Pancreas (tissue), 10 donors: ENCODE measurements around the gene INPP5J. TPM values are rescaled to one million over a fixed set of nuclear protein-coding genes. Genes with fewer than 3 reads are reported as not detected.

Experiments used
- ATAC-seq, 4 donors: fragments of 200-7000 bp; cut with Tn5 transposase; one replicate each; pipeline versions ENCODE4 v1.8.0 to v1.9.1; 2020; ENCODE audit warnings: mild to moderate bottlenecking in 4 of 4, moderate library complexity in 4 of 4
- DNase-seq, 6 donors: peaks; one replicate each; pipeline ENCODE4 v3.0.0-alpha.2; 2020
- FAIRE-seq: peaks from 2 replicates; lab custom pipeline; 2012; peaks lifted over from hg19 to GRCh38; lab: Jason Lieb, UNC
- H3K27ac ChIP-seq, 4 donors: fragments of 200-600 bp; sonication (generic); 1 replicate in 3 of 4; 2 replicates in 1 of 4; pipeline versions ENCODE4 v1.5.0 to v1.8.0; 2020
- H3K27me3 ChIP-seq, 4 donors: fragments of 200-600 bp; one replicate each; pipeline ENCODE4 v1.8.0; 2021
- H3K36me3 ChIP-seq, 3 donors: fragments of 200-600 bp; sonication (generic) in 1 of 3; one replicate each; pipeline versions ENCODE4 v1.5.0 to v1.8.0; 2020 to 2021
- H3K4me1 ChIP-seq, 3 donors: fragments of 200-600 bp; one replicate each; pipeline ENCODE4 v1.8.0; 2021
- H3K4me3 ChIP-seq, 4 donors: fragments of 200-600 bp; sonication (generic) in 2 of 4; one replicate each; pipeline versions ENCODE4 v1.5.0 to v1.8.0; 2020 to 2021
- H3K9me3 ChIP-seq, 4 donors: fragments of 200-600 bp; one replicate each; pipeline ENCODE4 v1.8.0; 2021
- WGBS, 2 donors: extraction: QIAGEN DNeasy Blood & Tissue Kit; methylation state at CpG; one replicate each; pipeline ENCODE4 v1.1.7; 2013; 5-methylcytosine and 5-hydroxymethylcytosine counted together
- intact Hi-C, 3 donors: fragments of 100-400 bp; cut with DNase I; formaldehyde crosslinking; loops; one replicate each; pipeline versions ENCODE4 v1.11.1 to v1.14.2; 2022
- polyA plus RNA-seq, 2 donors: library from polyadenylated mRNA; stranded (reverse); fragments of 200-250 nt; gene quantifications; one replicate each; pipeline ENCODE4 v1.2.3, GENCODE V29; 2013
- total RNA-seq, 6 donors: library from RNA; stranded (reverse); fragmentation: NEBNext Ultra II Directional in 4 of 6; extraction: Animal tissue kit (Norgen Biotek cat#: 25700) in 4 of 6; gene quantifications; one replicate each; pipeline versions ENCODE4 v1.2.1 to v1.2.4, GENCODE V29; 2021 to 2023
- TF ChIP-seq, protein P1 (sequence below), 4 donors: fragments of 200-600 bp; sonication (generic) in 3 of 4; IDR thresholded peaks; one replicate each; pipeline versions ENCODE4 v1.5.0 to v1.8.0; 2021; ENCODE audit warnings: antibody characterized with exemption in 4 of 4
- donor health status: healthy with polysubstance abuse.
- donor health status: DM: no; HTN: no; CAD: no; lungs with moderate emphysema.
- donor health status: DM: no; HTN: no; CAD: no.
- donor health status: control.
- donor health status: control.
- donor health status: Bipolar disorder and iron deficiency.
- donor health status: DM: yes; HTN: yes; CAD: no.
- donor health status: DM: no; HTN: no; CAD: no.
- donor health status: DM: no; HTN: no; CAD: no.
- donor health status: DM: yes; HTN: yes; CAD: no.

Gene INPP5J
- total and polyA plus RNA-seq, 8 donors, result 4.5 to 25.0 (median 10.3) TPM

DNA sequence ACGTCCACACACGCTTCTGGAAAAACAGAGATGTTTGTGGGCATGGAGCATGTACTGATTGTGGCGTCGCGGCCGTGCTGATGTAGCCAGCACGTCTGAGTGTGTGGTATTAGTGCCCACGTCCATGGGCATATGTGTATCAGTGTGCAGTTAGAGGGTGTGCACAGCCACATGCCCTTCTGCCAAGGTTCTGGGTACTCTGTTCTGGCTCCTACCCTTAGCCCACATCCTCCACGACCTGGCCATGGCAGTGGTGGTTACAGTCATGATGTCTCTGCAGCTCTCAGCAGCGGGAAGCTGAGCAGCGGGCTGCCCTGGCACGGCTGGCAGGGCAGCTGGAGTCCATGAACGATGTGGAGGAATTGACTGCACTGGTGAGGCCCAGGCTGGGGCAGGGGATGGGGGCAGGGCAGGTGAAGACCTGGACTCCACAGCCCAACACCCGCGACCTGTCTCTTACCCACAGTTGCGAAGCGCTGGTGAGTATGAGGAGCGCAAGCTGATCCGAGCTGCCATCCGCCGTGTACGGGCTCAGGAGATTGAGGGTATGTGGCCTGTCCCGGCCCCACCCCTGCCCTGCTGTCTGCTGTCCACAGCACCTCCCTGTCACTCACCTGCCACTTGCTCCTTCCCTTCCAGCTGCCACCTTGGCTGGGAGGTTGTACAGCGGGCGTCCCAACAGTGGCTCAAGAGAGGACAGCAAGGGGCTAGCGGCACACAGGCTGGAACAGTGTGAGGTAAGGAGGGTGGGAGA is 34.4 kb upstream of the INPP5J start:
- H3K36me3 ChIP-seq, result peaks cover 4 to 52% (median 21%) of the 10 kb centered on the region in 3 donors
- H3K27ac ChIP-seq, result no peak overlapping the region
- FAIRE-seq (no peak), ATAC-seq (no peak), DNase-seq (peak in 1 of 6 donors; percentile 64)
- H3K9me3 ChIP-seq, result no peaks in the 10 kb centered on the region
- H3K4me1 ChIP-seq, result peaks cover 3 to 15% (median 11%) of the 10 kb centered on the region in 3 donors
- TF ChIP-seq, protein P1, sequence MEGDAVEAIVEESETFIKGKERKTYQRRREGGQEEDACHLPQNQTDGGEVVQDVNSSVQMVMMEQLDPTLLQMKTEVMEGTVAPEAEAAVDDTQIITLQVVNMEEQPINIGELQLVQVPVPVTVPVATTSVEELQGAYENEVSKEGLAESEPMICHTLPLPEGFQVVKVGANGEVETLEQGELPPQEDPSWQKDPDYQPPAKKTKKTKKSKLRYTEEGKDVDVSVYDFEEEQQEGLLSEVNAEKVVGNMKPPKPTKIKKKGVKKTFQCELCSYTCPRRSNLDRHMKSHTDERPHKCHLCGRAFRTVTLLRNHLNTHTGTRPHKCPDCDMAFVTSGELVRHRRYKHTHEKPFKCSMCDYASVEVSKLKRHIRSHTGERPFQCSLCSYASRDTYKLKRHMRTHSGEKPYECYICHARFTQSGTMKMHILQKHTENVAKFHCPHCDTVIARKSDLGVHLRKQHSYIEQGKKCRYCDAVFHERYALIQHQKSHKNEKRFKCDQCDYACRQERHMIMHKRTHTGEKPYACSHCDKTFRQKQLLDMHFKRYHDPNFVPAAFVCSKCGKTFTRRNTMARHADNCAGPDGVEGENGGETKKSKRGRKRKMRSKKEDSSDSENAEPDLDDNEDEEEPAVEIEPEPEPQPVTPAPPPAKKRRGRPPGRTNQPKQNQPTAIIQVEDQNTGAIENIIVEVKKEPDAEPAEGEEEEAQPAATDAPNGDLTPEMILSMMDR (IDR thresholded peaks at IDR 0.05), result no peak
- 89 to 90% methylated on average over 26 of the region's 26 CpGs for WGBS, 2 donors
- intact Hi-C loops, result loop anchor here in 2 of 3 donors (5.0 kb wide), 2 partner anchors 136 to 141 kb away; no protein-coding TSS in a partner anchor
- H3K27me3 ChIP-seq, result no peaks in the 10 kb centered on the region
- H3K4me3 ChIP-seq, result no peak overlapping the region

DNA sequence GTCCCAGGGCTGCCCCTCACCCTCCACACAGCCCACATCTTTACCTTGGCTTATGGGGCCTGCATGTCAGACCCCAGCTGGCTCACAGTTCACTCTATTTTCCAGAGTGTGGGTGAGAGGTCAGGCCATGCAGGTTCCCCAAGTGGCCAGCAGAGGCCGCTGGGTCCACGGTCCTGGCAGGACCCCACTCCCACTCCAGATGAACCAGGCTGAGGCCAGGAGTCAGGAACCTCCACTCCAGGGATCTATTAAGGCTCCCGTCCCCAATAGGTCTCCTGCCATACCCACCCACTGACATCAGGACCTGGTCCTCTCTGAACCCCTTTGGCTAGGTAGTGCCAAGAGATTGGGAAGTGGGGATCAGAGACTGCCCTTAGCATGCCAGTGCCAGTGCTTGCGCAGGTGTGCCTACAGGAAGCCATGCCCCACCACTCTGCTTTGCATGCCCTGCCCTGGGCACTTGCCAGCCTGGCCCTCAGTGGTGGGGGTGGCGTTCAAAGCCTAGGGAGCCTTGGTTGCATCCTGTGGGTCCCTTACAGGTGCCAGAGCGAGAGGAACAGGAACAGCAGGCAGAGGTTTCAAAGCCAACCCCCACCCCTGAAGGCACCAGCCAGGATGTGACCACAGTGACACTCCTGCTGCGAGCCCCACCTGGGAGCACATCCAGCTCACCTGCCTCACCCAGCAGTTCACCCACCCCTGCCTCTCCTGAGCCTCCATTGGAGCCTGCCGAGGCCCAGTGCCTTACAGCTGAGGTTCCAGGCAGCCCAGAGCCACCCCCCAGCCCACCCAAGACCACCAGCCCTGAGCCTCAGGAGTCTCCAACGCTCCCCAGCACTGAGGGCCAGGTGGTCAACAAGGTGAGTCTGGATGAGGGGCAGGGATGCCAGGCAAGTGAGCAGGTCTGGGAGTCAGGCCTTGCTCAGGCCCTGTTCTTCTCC is 33.3 kb upstream of the INPP5J start:
- DNase-seq, result peak in 4 of 6 donors; percentile 19 to 68 (median 42)
- H3K4me1 ChIP-seq, result peaks cover 0 to 4% (median 1%) of the 10 kb centered on the region in 3 donors
- no peak overlapping the region for H3K4me3 ChIP-seq
- intact Hi-C loops, result loop anchor here in 2 of 3 donors (5.0 kb wide), 2 partner anchors 137 to 142 kb away; no protein-coding TSS in a partner anchor
- H3K27me3 ChIP-seq, result no peaks in the 10 kb centered on the region
- peak in 2 of 4 donors; percentile 9 to 16 for ATAC-seq
- WGBS, 2 donors, result 81 to 83% methylated on average over 9 of the region's 9 CpGs
- FAIRE-seq, result no peak
- no peaks in the 10 kb centered on the region for H3K9me3 ChIP-seq
- peaks cover 4 to 55% (median 21%) of the 10 kb centered on the region in 3 donors for H3K36me3 ChIP-seq
- H3K27ac ChIP-seq, result no peak overlapping the region
- TF ChIP-seq, protein P1 (IDR thresholded peaks at IDR 0.05), result peak; percentile 17 to 48 (median 36)

DNA sequence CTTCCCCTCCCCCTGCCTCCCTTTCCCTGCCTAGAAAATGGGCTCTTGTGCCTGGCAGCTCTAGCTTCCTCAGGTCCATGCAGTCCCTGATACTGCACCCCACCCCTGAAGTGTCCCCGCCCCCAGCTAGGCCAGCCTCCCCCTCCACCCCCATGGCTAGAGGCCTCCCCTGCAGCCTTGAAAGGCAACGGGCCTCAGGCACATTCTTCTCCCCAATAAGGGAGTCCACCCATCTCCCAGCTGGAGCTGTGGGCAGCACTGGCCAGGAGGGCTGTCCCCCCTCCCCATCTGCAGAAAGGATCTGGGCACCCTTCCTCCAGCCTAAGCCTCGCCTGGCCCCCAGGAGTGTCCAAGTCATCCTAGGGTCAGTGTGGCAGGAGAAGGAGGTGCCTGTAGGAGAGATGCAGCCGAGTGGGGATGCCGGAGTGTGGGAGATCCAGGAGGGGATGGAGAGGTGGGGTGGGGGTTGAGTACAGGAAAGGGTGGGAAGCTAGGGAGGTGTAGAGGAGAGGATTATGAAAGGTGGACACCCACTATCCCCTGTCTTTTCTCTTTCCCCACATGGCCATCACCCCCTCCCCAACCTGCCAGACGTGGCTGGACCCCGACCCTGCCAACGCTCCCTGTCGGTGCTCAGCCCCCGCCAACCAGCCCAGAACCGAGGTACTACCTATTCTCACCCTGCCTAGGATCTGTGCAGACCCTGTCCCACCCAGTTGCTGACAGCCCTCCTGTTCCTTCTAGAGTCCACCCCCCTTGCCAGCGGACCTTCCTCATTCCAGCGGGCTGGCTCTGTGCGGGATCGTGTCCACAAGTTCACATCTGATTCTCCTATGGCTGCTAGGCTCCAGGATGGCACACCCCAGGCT is 32.3 kb upstream of the INPP5J start:
- TF ChIP-seq, protein P1 (IDR thresholded peaks at IDR 0.05), result no peak
- H3K36me3 ChIP-seq, result peaks cover 4 to 66% (median 21%) of the 10 kb centered on the region in 3 donors
- H3K4me1 ChIP-seq, result peaks cover 0 to 3% (median 0%) of the 10 kb centered on the region in 3 donors
- H3K4me3 ChIP-seq, result no peak overlapping the region
- H3K27ac ChIP-seq, result no peak overlapping the region
- H3K9me3 ChIP-seq, result no peaks in the 10 kb centered on the region
- ATAC-seq (no peak), DNase-seq (peak in 1 of 6 donors; percentile 49), FAIRE-seq (no peak)
- intact Hi-C loops, result no loop called here
- no peaks in the 10 kb centered on the region for H3K27me3 ChIP-seq
- 86 to 90% methylated on average over 13 to 15 of the region's 15 CpGs for WGBS, 2 donors

DNA sequence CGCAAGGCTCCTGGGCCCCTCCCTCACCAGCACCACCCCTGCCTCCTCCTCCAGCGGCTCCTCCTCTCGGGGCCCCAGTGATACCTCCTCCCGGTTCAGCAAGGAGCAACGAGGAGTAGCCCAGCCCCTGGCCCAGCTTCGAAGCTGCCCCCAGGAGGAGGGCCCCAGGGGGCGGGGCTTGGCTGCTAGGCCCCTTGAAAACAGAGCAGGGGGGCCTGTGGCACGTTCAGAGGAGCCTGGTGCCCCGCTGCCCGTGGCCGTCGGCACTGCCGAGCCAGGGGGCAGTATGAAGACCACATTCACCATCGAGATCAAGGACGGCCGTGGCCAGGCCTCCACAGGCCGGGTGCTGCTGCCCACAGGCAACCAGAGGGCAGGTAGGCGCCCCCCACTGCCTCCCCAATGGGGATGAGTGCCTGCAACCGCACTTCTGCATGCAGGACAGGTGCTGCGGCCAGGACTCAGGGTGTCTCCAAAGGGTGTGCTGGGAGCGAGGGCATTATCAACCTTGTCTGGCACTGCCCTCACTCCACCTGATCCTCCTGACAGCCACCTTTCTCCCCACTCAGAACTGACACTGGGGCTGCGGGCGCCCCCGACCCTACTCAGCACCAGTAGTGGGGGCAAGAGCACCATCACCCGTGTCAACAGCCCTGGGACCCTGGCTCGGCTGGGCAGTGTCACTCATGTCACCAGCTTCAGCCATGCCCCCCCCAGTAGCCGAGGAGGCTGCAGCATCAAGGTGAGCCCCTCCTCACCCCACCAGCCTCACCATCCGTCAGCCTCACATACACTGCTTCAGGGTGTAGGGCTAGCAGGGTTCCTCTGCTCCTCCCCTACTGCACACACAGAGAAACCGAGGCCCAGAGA is 31.4 kb upstream of the INPP5J start:
- ATAC-seq, result no peak
- peak in 4 of 6 donors; percentile 16 to 75 (median 28) for DNase-seq
- WGBS, 2 donors, result 85 to 88% methylated on average over 29 of the region's 29 CpGs
- Histone ChIP-seq H3K4me3 (no peak overlapping the region), H3K27me3 (no peaks in the 10 kb centered on the region), H3K36me3 (peaks cover 4 to 73% (median 25%) of the 10 kb centered on the region in 3 donors), H3K4me1 (no peaks in the 10 kb centered on the region), H3K9me3 (no peaks in the 10 kb centered on the region), H3K27ac (no peak overlapping the region)
- FAIRE-seq, result no peak
- intact Hi-C loops, result no loop called here
- TF ChIP-seq, protein P1 (IDR thresholded peaks at IDR 0.05), result no peak
